ENCODE data around the gene CASTOR2. TPM values are rescaled to one million over a fixed set of nuclear protein-coding genes. Genes with fewer than 3 reads are reported as not detected.
A peak's percentile ranks its signal among the peaks of the same experiment; 100 is the strongest.
"Not testable (repeated sequence)": the region's sequence is repeated elsewhere in the genome, so short reads cannot be mapped to it uniquely, and the experiment has no call there.

Gene CASTOR2
- total RNA-seq, 3 donors from 2014 or later = 1.7 to 2.5 (median 2.2) TPM

DNA sequence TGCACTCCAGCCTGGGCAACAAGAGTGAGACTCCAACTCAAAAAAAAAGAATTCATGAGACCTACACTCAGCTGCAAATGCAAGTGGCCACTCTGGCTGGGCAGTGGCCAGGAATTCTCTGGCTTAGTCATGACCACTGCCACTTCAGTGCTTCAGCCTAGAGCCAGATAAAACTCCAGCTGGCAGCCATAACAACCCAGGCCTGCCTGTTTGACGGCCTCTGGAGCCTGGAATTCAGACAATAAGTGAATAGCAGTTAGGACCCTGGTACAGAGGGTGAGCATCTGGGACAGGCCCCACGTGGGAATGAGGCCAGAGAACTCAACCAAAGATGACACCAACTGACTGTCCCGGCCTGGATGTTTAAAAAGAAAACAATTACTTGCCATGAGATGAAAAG, 90.2 kb downstream of the CASTOR2 start:
- no peaks in the 10 kb centered on the region for H3K9me3 Mint-ChIP-seq
- no peaks in the 10 kb centered on the region for H3K27me3 Mint-ChIP-seq (ENCODE audit: low read depth)
- peaks cover 37% of the 10 kb centered on the region for H3K36me3 Mint-ChIP-seq (ENCODE audit: insufficient read depth)
- H3K4me1 Mint-ChIP-seq (ENCODE audit: low read depth) = no peaks in the 10 kb centered on the region
- H3K4me3 Mint-ChIP-seq = no peak overlapping the region
- ATAC-seq (no peak), DNase-seq (no peak)

DNA sequence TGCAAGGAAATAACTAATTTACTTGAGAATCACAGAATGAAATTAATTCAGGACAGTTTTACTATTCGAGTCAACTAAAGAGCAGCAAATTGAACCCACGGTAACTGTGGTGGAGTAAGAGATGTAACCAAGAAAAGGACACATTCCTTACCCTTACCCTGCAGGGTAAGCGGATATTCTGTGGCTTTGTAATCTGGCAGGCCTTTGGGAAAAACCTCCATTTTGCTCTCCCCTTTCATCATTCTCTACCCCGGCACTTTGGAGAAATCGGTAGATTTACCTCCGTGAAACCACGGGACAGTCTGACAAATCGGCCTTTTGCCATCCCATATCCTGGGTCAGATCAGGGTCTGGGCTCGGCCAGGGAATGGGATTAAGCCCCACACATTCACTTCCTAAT, 90.7 kb downstream of the CASTOR2 start:
- H3K36me3 Mint-ChIP-seq (ENCODE audit: insufficient read depth) = peaks cover 39% of the 10 kb centered on the region
- no peaks in the 10 kb centered on the region for H3K9me3 Mint-ChIP-seq
- DNase-seq = no peak
- no peaks in the 10 kb centered on the region for H3K4me1 Mint-ChIP-seq (ENCODE audit: low read depth)
- ATAC-seq = no peak
- H3K27me3 Mint-ChIP-seq (ENCODE audit: low read depth) = no peaks in the 10 kb centered on the region
- H3K4me3 Mint-ChIP-seq = no peak overlapping the region

DNA sequence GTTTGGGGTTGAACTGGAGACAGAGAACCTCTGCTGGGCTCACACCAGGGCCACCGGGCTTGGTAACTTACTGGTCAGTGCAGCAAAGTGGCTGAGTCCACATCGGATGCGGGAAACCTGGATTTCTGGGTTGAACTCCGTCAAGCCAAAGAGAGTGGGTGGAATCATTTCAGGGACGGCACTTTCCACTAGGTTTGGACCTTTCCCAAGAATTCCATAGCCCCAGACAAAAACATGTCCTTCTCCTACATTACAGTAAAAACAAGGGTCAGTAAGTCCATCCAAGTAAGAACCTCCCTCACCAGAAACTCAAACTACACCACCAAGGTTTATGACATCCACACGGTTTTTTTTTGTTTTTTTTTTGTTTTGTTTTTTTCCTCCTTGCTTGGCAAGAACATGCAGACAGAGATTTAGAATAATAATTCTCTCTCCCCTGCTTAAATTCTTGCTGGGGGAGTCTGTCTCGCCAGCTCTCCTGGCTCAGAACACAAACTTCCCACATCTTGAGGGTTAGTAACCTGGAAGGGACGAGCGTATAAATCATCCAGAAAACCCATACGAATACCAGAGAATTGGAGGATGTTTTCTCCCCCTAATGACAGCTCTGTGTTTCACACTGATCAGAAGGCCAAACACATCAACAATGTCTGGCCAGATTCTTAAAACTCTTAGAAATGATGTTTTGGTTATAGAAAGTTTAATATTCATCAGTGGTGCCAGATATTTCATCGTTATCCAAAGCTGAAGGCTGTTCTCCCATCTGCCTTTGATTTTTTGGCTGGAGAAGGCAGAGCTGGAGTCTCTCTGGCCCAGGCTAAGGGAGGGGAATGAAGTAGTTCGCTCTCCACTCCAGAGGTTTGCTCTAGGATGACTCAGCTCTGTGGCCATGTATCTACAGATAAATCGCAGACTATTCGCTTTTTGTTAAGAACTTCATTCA, 91.6 kb downstream of the CASTOR2 start:
- Mint-ChIP-seq H3K4me1 (ENCODE audit: low read depth) (no peaks in the 10 kb centered on the region), H3K36me3 (ENCODE audit: insufficient read depth) (peaks cover 41% of the 10 kb centered on the region)

DNA sequence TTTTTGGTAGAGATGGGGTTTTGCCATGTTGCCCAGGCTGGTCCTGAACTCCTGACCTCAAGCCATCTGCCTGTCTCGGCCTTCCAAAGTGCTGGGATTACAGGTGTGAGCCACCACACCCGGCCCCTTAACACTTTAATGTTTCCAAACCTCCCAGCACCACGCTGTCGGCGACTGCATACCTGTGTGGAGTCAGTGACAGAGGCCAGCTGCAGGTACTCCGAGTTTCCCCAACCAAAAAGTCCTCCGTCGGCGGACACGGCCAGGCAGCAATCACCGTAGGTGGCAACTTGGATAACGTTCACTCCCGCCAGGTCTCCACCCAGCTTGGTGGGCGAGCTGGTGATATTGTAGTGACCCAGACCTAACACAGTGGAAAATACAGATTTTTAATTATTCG, 93.9 kb downstream of the CASTOR2 start:
- H3K9me3 Mint-ChIP-seq = no peaks in the 10 kb centered on the region
- ATAC-seq = no peak
- peaks cover 43% of the 10 kb centered on the region for H3K36me3 Mint-ChIP-seq (ENCODE audit: insufficient read depth)
- no peaks in the 10 kb centered on the region for H3K4me1 Mint-ChIP-seq (ENCODE audit: low read depth)
- H3K27me3 Mint-ChIP-seq (ENCODE audit: low read depth) = no peaks in the 10 kb centered on the region
- H3K4me3 Mint-ChIP-seq = no peak overlapping the region
- no peak for DNase-seq

More for the DNA sequence above, 91.6 kb downstream of the CASTOR2 start:
- no peak overlapping the region for H3K4me3 Mint-ChIP-seq
- ATAC-seq (no peak), DNase-seq (no peak)
- H3K9me3 Mint-ChIP-seq = no peaks in the 10 kb centered on the region
- H3K27me3 Mint-ChIP-seq (ENCODE audit: low read depth) = no peaks in the 10 kb centered on the region

DNA sequence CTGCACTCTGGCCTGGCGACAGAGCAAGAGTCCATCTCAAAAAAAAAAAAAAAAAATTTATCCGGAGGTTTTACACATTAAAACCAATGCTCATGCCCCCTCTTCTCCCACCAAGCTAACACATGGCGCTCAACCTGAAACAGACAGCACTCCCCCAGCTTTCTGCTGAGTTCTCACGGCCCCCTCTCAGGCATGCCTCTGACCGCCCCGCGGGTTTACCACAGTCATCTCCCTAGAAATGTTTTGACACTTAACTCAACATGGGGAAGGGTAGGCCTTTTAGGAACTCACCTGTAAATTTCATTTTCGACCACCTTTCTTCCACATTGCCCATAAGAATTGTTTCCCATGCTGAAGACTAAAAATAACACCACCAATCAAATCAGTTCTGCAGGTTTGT, 99.8 kb downstream of the CASTOR2 start:
- DNase-seq = no peak
- Mint-ChIP-seq H3K4me1 (ENCODE audit: low read depth) (no peaks in the 10 kb centered on the region), H3K4me3 (no peak overlapping the region), H3K36me3 (ENCODE audit: insufficient read depth) (peaks cover 36% of the 10 kb centered on the region), H3K27me3 (ENCODE audit: low read depth) (no peaks in the 10 kb centered on the region), H3K9me3 (no peaks in the 10 kb centered on the region)
- no peak for ATAC-seq

DNA sequence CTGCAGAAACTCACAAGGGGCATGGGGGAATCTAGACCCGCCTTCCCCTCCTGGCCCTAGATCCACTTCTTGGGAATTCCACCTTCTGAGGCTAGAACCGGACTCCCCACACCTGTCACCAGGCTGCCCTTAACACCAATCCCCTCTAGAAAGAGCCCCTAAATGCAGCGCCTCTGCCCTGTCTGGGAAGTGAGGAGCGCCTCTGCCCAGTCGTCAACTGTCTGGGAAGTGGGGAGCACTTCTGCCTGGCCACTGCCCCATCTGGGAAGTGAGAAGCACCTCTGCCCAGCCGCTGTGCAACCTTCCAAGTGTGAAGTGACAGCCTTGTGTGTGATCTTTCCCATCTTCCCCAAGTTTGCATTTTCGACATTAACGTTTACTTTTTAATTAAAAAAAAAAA, 100.3 kb downstream of the CASTOR2 start:
- Mint-ChIP-seq H3K9me3 (no peaks in the 10 kb centered on the region), H3K4me3 (no peak overlapping the region), H3K4me1 (ENCODE audit: low read depth) (no peaks in the 10 kb centered on the region), H3K36me3 (ENCODE audit: insufficient read depth) (peaks cover 37% of the 10 kb centered on the region), H3K27me3 (ENCODE audit: low read depth) (no peaks in the 10 kb centered on the region)
- no peak for ATAC-seq
- no peak for DNase-seq

DNA sequence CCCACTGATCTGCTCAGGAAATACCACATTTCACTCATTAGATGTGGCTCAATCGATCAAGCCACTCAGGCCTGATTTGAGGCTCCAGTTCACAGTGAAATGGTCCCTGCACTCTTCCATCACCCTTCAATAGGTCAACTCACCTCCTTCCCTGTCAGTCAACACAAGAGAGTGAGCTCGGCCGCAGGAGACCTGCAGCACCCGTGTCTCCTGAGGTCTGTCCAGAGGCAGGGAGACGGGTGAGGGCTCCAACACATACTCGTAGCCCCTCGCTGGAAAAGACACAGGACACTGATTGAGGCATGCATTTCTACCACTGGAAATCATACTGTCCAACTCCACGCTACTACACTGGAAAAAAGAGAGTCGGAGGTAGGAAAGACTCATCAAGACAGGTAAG, 102.0 kb downstream of the CASTOR2 start:
- H3K4me3 Mint-ChIP-seq = no peak overlapping the region
- no peak for ATAC-seq
- H3K9me3 Mint-ChIP-seq = no peaks in the 10 kb centered on the region
- peaks cover 35% of the 10 kb centered on the region for H3K36me3 Mint-ChIP-seq (ENCODE audit: insufficient read depth)
- DNase-seq = no peak
- no peaks in the 10 kb centered on the region for H3K27me3 Mint-ChIP-seq (ENCODE audit: low read depth)
- H3K4me1 Mint-ChIP-seq (ENCODE audit: low read depth) = no peaks in the 10 kb centered on the region

DNA sequence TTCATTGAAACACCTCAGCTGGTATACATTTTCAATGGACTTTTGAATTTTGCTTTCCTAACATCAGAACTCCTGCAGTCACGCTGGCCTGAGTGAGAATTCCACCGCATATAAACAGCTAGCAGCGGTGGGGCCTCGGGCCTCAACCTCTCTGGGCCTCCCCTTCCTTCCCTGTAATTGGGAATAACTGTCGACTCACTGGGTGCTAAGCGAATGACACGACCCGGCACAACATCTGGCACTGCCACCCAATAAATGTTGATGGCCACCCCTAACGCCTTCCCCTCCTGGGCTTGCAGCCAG, 108.4 kb downstream of the CASTOR2 start:
- ATAC-seq (no peak), DNase-seq (peak; percentile 9)
- H3K4me1 Mint-ChIP-seq (ENCODE audit: low read depth) = peaks cover 3% of the 10 kb centered on the region
- H3K36me3 Mint-ChIP-seq (ENCODE audit: insufficient read depth) = peaks cover 8% of the 10 kb centered on the region
- no peaks in the 10 kb centered on the region for H3K27me3 Mint-ChIP-seq (ENCODE audit: low read depth)
- H3K9me3 Mint-ChIP-seq = no peaks in the 10 kb centered on the region
- H3K4me3 Mint-ChIP-seq = peak overlapping the region; percentile 96

DNA sequence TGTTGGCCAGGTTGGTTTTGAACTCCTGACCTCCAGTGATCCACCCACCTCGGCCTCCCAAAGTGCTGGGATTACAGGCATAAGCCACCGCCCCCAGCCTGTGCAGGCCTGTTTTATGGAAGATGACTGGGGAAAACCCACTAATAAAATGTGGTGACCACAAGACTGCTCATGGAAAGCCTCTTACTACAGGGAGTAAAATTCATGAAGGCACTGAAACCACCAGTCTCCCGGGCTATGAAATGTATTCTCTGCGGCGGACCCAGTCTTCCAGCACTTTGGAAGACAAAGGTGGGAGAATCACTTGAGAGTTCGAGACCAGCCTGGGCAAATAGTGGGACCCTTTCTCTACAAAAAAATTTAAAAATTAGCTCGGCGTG, 109.7 kb downstream of the CASTOR2 start:
- peak overlapping the region; percentile 96 for H3K4me3 Mint-ChIP-seq
- H3K9me3 Mint-ChIP-seq; ATAC-seq; H3K4me1 Mint-ChIP-seq (ENCODE audit: low read depth); DNase-seq; H3K36me3 Mint-ChIP-seq (ENCODE audit: insufficient read depth); H3K27me3 Mint-ChIP-seq (ENCODE audit: low read depth): not testable (repeated sequence)

Other genes with a start within 250 kb of the CASTOR2 start
- 1 to 10 TPM in 1 of 3 donors, under 1 TPM in 1, not detected in 1; 0.63 to 1.1 TPM for gene NCF1, start 190.7 kb upstream of the CASTOR2 start, total RNA-seq
- gene GTF2IRD2, start 113.1 kb upstream of the CASTOR2 start, total RNA-seq = 1 to 10 TPM; 2.6 to 6.5 (median 4.4) TPM
- gene RCC1L, start 109.1 kb downstream of the CASTOR2 start, total RNA-seq = 10 to 100 TPM; 59.8 to 62.8 (median 62.7) TPM
- gene GTF2IRD2B, start 127.9 kb downstream of the CASTOR2 start, total RNA-seq = 10 to 100 TPM; 11.0 to 13.2 (median 12.4) TPM

Measured in activated T-cell treated with anti-CD3 and anti-CD28 coated beads, Interleukin-2, amount 50 U/mL, for 4 hours (primary cell).